Measurements from ENCODE around the gene RSL1D1. TPM values are rescaled to one million over a fixed set of nuclear protein-coding genes. Genes with fewer than 3 reads are reported as not detected.

The RSL1D1 gene
- polyA plus RNA-seq, 3 donors = 46.1 to 182 (median 124) TPM

DNA sequence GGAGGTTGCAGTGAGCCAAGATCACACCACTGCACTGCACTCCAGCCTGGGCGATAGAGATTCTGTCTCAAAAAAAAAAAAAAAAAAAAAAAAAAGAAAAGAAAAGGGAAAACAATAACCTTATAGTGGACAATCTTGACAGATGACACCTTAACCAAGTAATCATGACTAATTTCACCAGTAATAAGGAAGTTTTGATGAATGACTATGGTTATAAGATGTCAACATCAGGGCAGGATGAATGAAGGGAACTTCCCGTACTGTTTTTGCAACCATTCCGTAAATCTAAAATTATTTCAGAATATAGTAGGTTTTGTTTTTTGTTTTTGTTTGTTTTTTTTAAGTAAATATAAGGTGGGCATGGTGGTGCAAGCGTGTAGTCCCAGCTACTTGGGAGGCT is 41.4 kb upstream of the RSL1D1 start:
- H3K4me1 ChIP-seq (ENCODE audit: control insufficient read depth in 1 of 2, insufficient read depth in 2 of 2, low read length in 2 of 2) = peaks cover 4 to 7% of the 10 kb centered on the region in 2 donors
- no peak overlapping the region for H3K27ac ChIP-seq (ENCODE audit: low read depth in 1 of 2, low read length in 2 of 2)
- no peaks in the 10 kb centered on the region for H3K9me3 ChIP-seq (replicated peaks in 1 of 2; ENCODE audit: control insufficient read depth in 1 of 2, insufficient read depth in 1 of 2, low read length in 2 of 2)
- no CpG with 5 or more reads among the region's 4 CpGs for WGBS (ENCODE audit: insufficient coverage)
- H3K79me2 ChIP-seq (ENCODE audit: insufficient read depth, low read length) = peaks cover 21% of the 10 kb centered on the region
- peaks cover 46 to 86% of the 10 kb centered on the region in 2 donors for H3K36me3 ChIP-seq (replicated peaks in 1 of 2; ENCODE audit: control insufficient read depth in 1 of 2, insufficient read depth in 2 of 2, low read length in 2 of 2)
- no peaks in the 10 kb centered on the region for H3K27me3 ChIP-seq (ENCODE audit: control insufficient read depth in 2 of 2, insufficient read depth in 2 of 2, low read length in 2 of 2)
- Mint-ChIP-seq H3K27ac (peak overlapping the region in 6 of 7 donors; percentile 65 to 89 (median 79)), H3K9me3 (no peaks in the 10 kb centered on the region), H3K27me3 (ENCODE audit: low read depth in 3 of 3) (no peaks in the 10 kb centered on the region), H3K4me1 (peaks cover 6% of the 10 kb centered on the region), H3K36me3 (peaks cover 39 to 66% of the 10 kb centered on the region in 2 donors), H3K4me3 (no peak overlapping the region)
- no peak overlapping the region for H3K9ac ChIP-seq (ENCODE audit: insufficient read depth, low read length, poor library complexity, severe bottlenecking)
- DNase-seq = peak; percentile 53 to 80 (median 66)
- peaks cover 28% of the 10 kb centered on the region for H4K20me1 ChIP-seq (ENCODE audit: insufficient read depth, low read length)
- intact Hi-C loops (cut with micrococcal nuclease) = no loop called here
- H3K4me3 ChIP-seq (replicated peaks in 1 of 3; ENCODE audit: low read depth in 2 of 3, low read length in 3 of 3) = no peak overlapping the region
- TF ChIP-seq, protein P1, sequence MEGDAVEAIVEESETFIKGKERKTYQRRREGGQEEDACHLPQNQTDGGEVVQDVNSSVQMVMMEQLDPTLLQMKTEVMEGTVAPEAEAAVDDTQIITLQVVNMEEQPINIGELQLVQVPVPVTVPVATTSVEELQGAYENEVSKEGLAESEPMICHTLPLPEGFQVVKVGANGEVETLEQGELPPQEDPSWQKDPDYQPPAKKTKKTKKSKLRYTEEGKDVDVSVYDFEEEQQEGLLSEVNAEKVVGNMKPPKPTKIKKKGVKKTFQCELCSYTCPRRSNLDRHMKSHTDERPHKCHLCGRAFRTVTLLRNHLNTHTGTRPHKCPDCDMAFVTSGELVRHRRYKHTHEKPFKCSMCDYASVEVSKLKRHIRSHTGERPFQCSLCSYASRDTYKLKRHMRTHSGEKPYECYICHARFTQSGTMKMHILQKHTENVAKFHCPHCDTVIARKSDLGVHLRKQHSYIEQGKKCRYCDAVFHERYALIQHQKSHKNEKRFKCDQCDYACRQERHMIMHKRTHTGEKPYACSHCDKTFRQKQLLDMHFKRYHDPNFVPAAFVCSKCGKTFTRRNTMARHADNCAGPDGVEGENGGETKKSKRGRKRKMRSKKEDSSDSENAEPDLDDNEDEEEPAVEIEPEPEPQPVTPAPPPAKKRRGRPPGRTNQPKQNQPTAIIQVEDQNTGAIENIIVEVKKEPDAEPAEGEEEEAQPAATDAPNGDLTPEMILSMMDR (IDR thresholded peaks at IDR 0.05) = no peak
- no peak overlapping the region for H2AFZ ChIP-seq (ENCODE audit: insufficient read depth, low read depth, low read length, poor library complexity, severe bottlenecking)
- no peak overlapping the region for H3K4me2 ChIP-seq (replicated peaks; ENCODE audit: extremely low read depth, low read length, poor library complexity, severe bottlenecking)

DNA sequence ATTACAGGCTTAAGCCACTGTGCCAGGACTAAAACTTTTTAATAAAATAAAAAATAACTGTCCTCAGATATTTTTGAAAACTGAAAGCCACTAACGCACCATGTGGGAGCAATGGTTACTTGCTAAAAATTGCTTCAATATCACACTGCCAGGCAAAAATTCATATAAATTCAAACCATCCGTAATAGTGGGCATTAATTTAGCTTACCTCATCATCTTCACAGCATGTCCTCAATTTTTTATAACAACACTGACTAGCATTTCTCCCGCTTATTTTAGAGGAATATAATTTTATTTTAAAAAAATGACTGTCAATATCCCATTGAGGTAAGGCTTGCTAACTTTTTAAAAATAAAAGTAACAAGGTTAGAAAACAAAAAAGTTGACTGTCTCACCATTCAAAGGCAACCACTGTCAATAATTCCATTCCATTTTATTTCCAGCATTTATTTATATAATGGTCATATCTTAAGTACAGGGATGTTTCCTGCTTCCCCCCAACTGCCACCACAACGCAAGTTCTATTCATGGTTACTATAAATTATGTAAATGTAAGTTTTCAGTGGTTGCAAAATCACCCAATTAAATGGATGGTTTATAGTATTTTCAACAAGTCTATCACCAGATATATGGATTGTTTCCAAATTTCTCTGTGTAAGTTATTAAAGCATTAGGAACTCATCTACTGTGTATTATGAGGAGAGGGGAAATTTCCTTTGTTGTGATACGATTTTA is 39.1 kb upstream of the RSL1D1 start:
- intact Hi-C loops (cut with micrococcal nuclease) = no loop called here
- H3K4me3 Mint-ChIP-seq = no peak overlapping the region
- Histone ChIP-seq H4K20me1 (ENCODE audit: insufficient read depth, low read length) (peaks cover 10% of the 10 kb centered on the region), H3K9ac (ENCODE audit: insufficient read depth, low read length, poor library complexity, severe bottlenecking) (no peak overlapping the region), H3K36me3 (replicated peaks in 1 of 2; ENCODE audit: control insufficient read depth in 1 of 2, insufficient read depth in 2 of 2, low read length in 2 of 2) (peaks cover 58 to 86% of the 10 kb centered on the region in 2 donors), H3K27ac (ENCODE audit: low read depth in 1 of 2, low read length in 2 of 2) (no peak overlapping the region), H3K27me3 (ENCODE audit: control insufficient read depth in 2 of 2, insufficient read depth in 2 of 2, low read length in 2 of 2) (no peaks in the 10 kb centered on the region), H3K4me1 (ENCODE audit: control insufficient read depth in 1 of 2, insufficient read depth in 2 of 2, low read length in 2 of 2) (peaks cover 4 to 7% of the 10 kb centered on the region in 2 donors), H3K79me2 (ENCODE audit: insufficient read depth, low read length) (peaks cover 6% of the 10 kb centered on the region), H2AFZ (ENCODE audit: insufficient read depth, low read depth, low read length, poor library complexity, severe bottlenecking) (no peak overlapping the region), H3K9me3 (replicated peaks in 1 of 2; ENCODE audit: control insufficient read depth in 1 of 2, insufficient read depth in 1 of 2, low read length in 2 of 2) (no peaks in the 10 kb centered on the region), H3K4me3 (replicated peaks in 1 of 3; ENCODE audit: low read depth in 2 of 3, low read length in 3 of 3) (no peak overlapping the region), H3K4me2 (replicated peaks; ENCODE audit: extremely low read depth, low read length, poor library complexity, severe bottlenecking) (no peak overlapping the region)
- peaks cover 50 to 70% of the 10 kb centered on the region in 2 donors for H3K36me3 Mint-ChIP-seq
- peaks cover 0 to 2% (median 0%) of the 10 kb centered on the region in 3 donors for H3K27me3 Mint-ChIP-seq (ENCODE audit: low read depth in 3 of 3)
- no CpG with 5 or more reads among the region's 5 CpGs for WGBS (ENCODE audit: insufficient coverage)
- peaks cover 6% of the 10 kb centered on the region for H3K4me1 Mint-ChIP-seq
- H3K9me3 Mint-ChIP-seq = no peaks in the 10 kb centered on the region
- no peak overlapping the region for H3K27ac Mint-ChIP-seq
- DNase-seq = no peak
- TF ChIP-seq, protein P1 (IDR thresholded peaks at IDR 0.05) = no peak

Data from CD14-positive monocyte (primary cell).